ENCODE measurements around the gene RTN4RL1. TPM values are rescaled to one million over a fixed set of nuclear protein-coding genes. Genes with fewer than 3 reads are reported as not detected.

Gene RTN4RL1
- total and polyA plus RNA-seq, 2 of the 13 experiments (the other 11 are each of a cell fraction or from before 2014, with no cell fraction given), result 0.01 TPM; not detected in 1

GRCh38 chr17:1997927-1998742 lies 27.0 kb downstream of the RTN4RL1 start (continued):
- TF ChIP-seq TERF1 (CRISPR knock-in tag; IDR thresholded peaks at IDR 0.05) (no peak), GABPB1 (CRISPR knock-in tag; IDR thresholded peaks at IDR 0.05) (peak; percentile 62; the same call in 1 of the 2 replicates), ZNF124 (CRISPR knock-in tag; IDR thresholded peaks at IDR 0.05) (no peak), HNF1B (CRISPR knock-in tag; IDR thresholded peaks at IDR 0.05) (peak; percentile 68; the same call in 1 of the 2 replicates), ZSCAN30 (CRISPR knock-in tag; IDR thresholded peaks at IDR 0.05) (no peak), GABPA (IDR thresholded peaks at IDR 0.05; ENCODE audit: low read depth, low read length) (no peak; the same call in 1 of the 2 replicates), GABPA (CRISPR knock-in tag; IDR thresholded peaks at IDR 0.05; ENCODE audit: low read depth) (no peak), SALL1 (CRISPR knock-in tag; IDR thresholded peaks at IDR 0.05) (peak; percentile 70), MED13 (CRISPR knock-in tag; IDR thresholded peaks at IDR 0.05) (no peak), ZNF598 (CRISPR knock-in tag; IDR thresholded peaks at IDR 0.05; ENCODE audit: borderline replicate concordance) (no peak), ZNF251 (CRISPR knock-in tag; IDR thresholded peaks at IDR 0.05) (no peak), ZBTB7B (CRISPR knock-in tag; IDR thresholded peaks at IDR 0.05) (0 out of 2 replicates have a peak, but pooled peaks have one; percentile 12), ZBTB44 (CRISPR knock-in tag; IDR thresholded peaks at IDR 0.05) (no peak), ZNF335 (CRISPR knock-in tag; IDR thresholded peaks at IDR 0.05) (no peak), IRF9 (CRISPR knock-in tag; IDR thresholded peaks at IDR 0.05; ENCODE audit: borderline replicate concordance) (peak; percentile 48; the same call in 1 of the 2 replicates), ZBTB37 (CRISPR knock-in tag; IDR thresholded peaks at IDR 0.05) (no peak), CENPT (CRISPR knock-in tag; IDR thresholded peaks at IDR 0.05; ENCODE audit: low read depth) (no peak; the same call in 1 of the 2 replicates), ARNTL (CRISPR knock-in tag; IDR thresholded peaks at IDR 0.05) (no peak), SP5 (CRISPR knock-in tag; IDR thresholded peaks at IDR 0.05; ENCODE audit: borderline replicate concordance, low read depth) (peak; percentile 75), KDM2A (CRISPR knock-in tag; IDR thresholded peaks at IDR 0.05; ENCODE audit: borderline replicate concordance, low read depth) (0 out of 2 replicates have a peak, but pooled peaks have one; percentile 25), ZNF160 (CRISPR knock-in tag; IDR thresholded peaks at IDR 0.05) (no peak)

Measured in HepG2 (cell line).